Caco-2 (cell line): Measurements from ENCODE around the gene TBKBP1. TPM values are rescaled to one million over a fixed set of nuclear protein-coding genes. Genes with fewer than 3 reads are reported as not detected.

ENCODE experiments used
- BruUV-seq: library from RNA; stranded (reverse); fragments of 400-500 nt; replicated peaks from 2 replicates; lab custom pipeline; 2021; lab: Mats Ljungman, UMichigan
- CTCF ChIA-PET: fragments of 300-600 bp; sonication (Branson Sonifier 250); formaldehyde crosslinking; loops from one replicate; lab custom pipeline; 2022; ENCODE audit warnings: antibody characterized with exemption; lab: Charles Lee
- POLR2A ChIA-PET: fragments of 300-600 bp; sonication (Branson Sonifier 250); formaldehyde crosslinking; loops from one replicate; lab custom pipeline; 2022; ENCODE audit warnings: antibody characterized with exemption; lab: Charles Lee
- DNase-seq, 2 experiments: peaks; one replicate each; pipeline versions ENCODE4 v3.0.0 to v3.0.0-alpha.2; 2020 to 2022
- H3K27me3 ChIP-seq: replicated peaks from 2 replicates; pipeline ENCODE4 v1.6.0; 2011; ENCODE audit warnings: low read length; ENCODE audit not compliant: control insufficient read depth, insufficient read depth
- H3K36me3 ChIP-seq: 2 replicates; pipeline ENCODE4 v1.5.1; 2011; ENCODE audit warnings: low read length; ENCODE audit not compliant: control insufficient read depth, insufficient read depth
- H3K4me1 ChIP-seq: fragments of 250-450 bp; sonication (Bioruptor Pico); 2 replicates; pipeline ENCODE4 v1.5.1; 2020; ENCODE audit warnings: mild to moderate bottlenecking
- H3K4me3 ChIP-seq: 2 replicates; pipeline ENCODE4 v1.5.1; 2011; ENCODE audit warnings: low read depth, mild to moderate bottlenecking, control low read depth, low read length
- H3K9me3 ChIP-seq: fragments of 250-450 bp; sonication (Bioruptor Pico); 2 replicates; pipeline ENCODE4 v1.5.1; 2020; ENCODE audit warnings: mild to moderate bottlenecking, moderate library complexity
- H3K27ac Mint-ChIP-seq: one replicate; pipeline ENCODE4 v1.8.0; 2022; ENCODE audit warnings: mixed read lengths; ENCODE audit not compliant: unreplicated experiment
- H3K27me3 Mint-ChIP-seq: one replicate; pipeline ENCODE4 v1.8.0; 2022; ENCODE audit warnings: mixed read lengths; ENCODE audit not compliant: insufficient read depth, unreplicated experiment
- H3K36me3 Mint-ChIP-seq: one replicate; pipeline ENCODE4 v1.8.0; 2022; ENCODE audit warnings: mild to moderate bottlenecking, mixed read lengths; ENCODE audit not compliant: insufficient read depth, unreplicated experiment
- H3K4me1 Mint-ChIP-seq: one replicate; pipeline ENCODE4 v1.8.0; 2022; ENCODE audit warnings: low read depth, mixed read lengths; ENCODE audit not compliant: unreplicated experiment
- H3K4me3 Mint-ChIP-seq: one replicate; pipeline ENCODE4 v1.8.0; 2022; ENCODE audit warnings: mild to moderate bottlenecking, moderate library complexity, mixed read lengths; ENCODE audit not compliant: unreplicated experiment
- H3K9me3 Mint-ChIP-seq: one replicate; pipeline ENCODE4 v1.8.0; 2022; ENCODE audit warnings: mixed read lengths; ENCODE audit not compliant: unreplicated experiment
- intact Hi-C: fragments of 100-400 bp; cut with micrococcal nuclease; formaldehyde crosslinking; loops from one replicate; pipeline ENCODE4 v1.10.0; 2022; ENCODE audit not compliant: unreplicated experiment
- total RNA-seq: library from RNA; stranded (reverse); gene quantifications from 2 replicates; pipeline ENCODE4 v1.2.3, GENCODE V29; 2022
- TF ChIP-seq, protein P1 (sequence below), 2 experiments: fragments of 200-600 bp in 1 of 2; IDR thresholded peaks; 1 replicate in 1 of 2; 2 replicates in 1 of 2; pipeline versions ENCODE4 v1.5.1 to v1.8.0; 2011 to 2022; ENCODE audit warnings: antibody characterized with exemption in 1 of 2, control low read depth in 1 of 2, inconsistent platforms in 1 of 2, low read depth in 1 of 2, low read length in 1 of 2, mild to moderate bottlenecking in 1 of 2, moderate library complexity in 1 of 2; ENCODE audit not compliant: insufficient read depth in 1 of 2, severe bottlenecking in 1 of 2, unreplicated experiment in 1 of 2

TBKBP1 gene
- total RNA-seq, 1 experiment from 2014 or later = 27.4 TPM

DNA sequence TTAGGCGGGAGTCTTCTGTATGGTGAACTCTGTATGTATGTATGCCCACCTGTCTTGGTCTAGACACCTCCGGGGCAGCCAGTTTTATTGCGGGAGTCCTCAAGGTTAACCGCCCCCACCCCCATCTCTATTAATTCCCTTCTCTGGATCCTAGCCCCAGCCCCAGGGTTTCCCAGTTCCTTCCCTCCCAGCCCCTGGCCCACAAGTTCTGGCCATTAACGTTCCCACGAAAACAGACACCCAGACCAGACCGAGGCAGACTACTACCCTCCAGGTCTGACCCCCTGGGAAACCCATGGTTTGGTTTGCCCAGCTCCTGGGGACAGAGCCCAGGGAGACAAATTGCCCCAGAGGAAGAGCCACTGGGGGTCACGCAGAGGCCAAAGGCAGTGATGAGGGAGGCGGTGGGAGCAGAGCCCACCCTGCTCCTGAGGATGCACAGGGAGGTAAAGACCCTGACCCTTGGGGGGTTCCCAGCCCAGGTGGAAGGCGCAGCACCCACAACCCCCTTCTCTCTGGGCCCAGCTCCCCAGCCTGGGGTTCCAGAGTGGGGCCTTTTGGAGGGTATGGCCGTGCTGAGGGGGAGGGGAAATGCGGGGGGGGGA is 8.5 kb downstream of the TBKBP1 start:
- ChIA-PET POLR2A (no interaction called here), CTCF (no interaction called here)
- intact Hi-C loops = no loop called here
- Mint-ChIP-seq H3K27me3 (no peaks in the 10 kb centered on the region), H3K9me3 (no peaks in the 10 kb centered on the region), H3K4me3 (no peak overlapping the region), H3K36me3 (peaks cover under 1% of the 10 kb centered on the region), H3K4me1 (peaks cover 7% of the 10 kb centered on the region), H3K27ac (no peak overlapping the region)
- Histone ChIP-seq H3K36me3 (no peaks in the 10 kb centered on the region), H3K4me1 (no peaks in the 10 kb centered on the region), H3K27me3 (no peaks in the 10 kb centered on the region), H3K9me3 (no peaks in the 10 kb centered on the region), H3K4me3 (no peak overlapping the region)
- BruUV-seq = no TSS peak
- no peak for DNase-seq
- TF ChIP-seq, protein P1, sequence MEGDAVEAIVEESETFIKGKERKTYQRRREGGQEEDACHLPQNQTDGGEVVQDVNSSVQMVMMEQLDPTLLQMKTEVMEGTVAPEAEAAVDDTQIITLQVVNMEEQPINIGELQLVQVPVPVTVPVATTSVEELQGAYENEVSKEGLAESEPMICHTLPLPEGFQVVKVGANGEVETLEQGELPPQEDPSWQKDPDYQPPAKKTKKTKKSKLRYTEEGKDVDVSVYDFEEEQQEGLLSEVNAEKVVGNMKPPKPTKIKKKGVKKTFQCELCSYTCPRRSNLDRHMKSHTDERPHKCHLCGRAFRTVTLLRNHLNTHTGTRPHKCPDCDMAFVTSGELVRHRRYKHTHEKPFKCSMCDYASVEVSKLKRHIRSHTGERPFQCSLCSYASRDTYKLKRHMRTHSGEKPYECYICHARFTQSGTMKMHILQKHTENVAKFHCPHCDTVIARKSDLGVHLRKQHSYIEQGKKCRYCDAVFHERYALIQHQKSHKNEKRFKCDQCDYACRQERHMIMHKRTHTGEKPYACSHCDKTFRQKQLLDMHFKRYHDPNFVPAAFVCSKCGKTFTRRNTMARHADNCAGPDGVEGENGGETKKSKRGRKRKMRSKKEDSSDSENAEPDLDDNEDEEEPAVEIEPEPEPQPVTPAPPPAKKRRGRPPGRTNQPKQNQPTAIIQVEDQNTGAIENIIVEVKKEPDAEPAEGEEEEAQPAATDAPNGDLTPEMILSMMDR (IDR thresholded peaks at IDR 0.05; ENCODE audit: insufficient read depth in 1 of 2, low read depth in 1 of 2, low read length in 1 of 2, severe bottlenecking in 1 of 2, unreplicated experiment in 1 of 2) = no peak

- Histone ChIP-seq H3K4me1 (no peaks in the 10 kb centered on the region), H3K36me3 (no peaks in the 10 kb centered on the region), H3K4me3 (no peak overlapping the region), H3K27me3 (no peaks in the 10 kb centered on the region), H3K9me3 (no peaks in the 10 kb centered on the region)
- TF ChIP-seq, protein P1 (IDR thresholded peaks at IDR 0.05; ENCODE audit: insufficient read depth in 1 of 2, low read depth in 1 of 2, low read length in 1 of 2, severe bottlenecking in 1 of 2, unreplicated experiment in 1 of 2) = no peak
- peaks cover 7% of the 10 kb centered on the region for H3K4me1 Mint-ChIP-seq
- no peak overlapping the region for H3K27ac Mint-ChIP-seq
- no peaks in the 10 kb centered on the region for H3K9me3 Mint-ChIP-seq
- intact Hi-C loops = no loop called here
- POLR2A ChIA-PET = no interaction called here
- no peaks in the 10 kb centered on the region for H3K27me3 Mint-ChIP-seq
- CTCF ChIA-PET = interaction anchor here (0.5 kb wide), 1 partner anchor 58 kb away, joined by 5 read pairs; no protein-coding TSS in a partner anchor
- no TSS peak for BruUV-seq
- H3K36me3 Mint-ChIP-seq = no peaks in the 10 kb centered on the region
- no peak for DNase-seq
- H3K4me3 Mint-ChIP-seq = no peak overlapping the region
Measured at GRCh38 chr17:47703191-47703591, 9.2 kb downstream of the TBKBP1 start.

DNA sequence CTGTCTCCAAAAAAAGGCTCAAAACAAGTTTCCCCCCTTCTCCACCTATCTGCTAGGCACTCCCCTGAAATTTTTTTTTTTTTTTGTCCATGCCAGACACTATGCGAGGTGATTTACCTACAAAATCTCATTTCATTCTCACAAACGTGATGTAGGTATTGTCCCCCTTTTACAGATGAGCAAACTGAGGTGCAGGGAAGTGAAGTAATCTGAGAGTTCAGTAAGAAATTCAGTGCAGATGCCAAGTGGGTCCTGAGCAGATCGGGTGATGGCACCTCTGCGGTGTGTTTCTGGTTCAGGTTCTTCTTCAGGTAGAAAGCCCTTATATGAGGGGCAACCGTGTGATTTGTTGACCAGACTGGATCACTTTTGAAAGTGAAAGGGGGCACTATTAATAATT is 9.7 kb downstream of the TBKBP1 start:
- H3K27ac Mint-ChIP-seq = no peak overlapping the region
- no peak for DNase-seq
- H3K4me1 ChIP-seq = no peaks in the 10 kb centered on the region
- H3K4me3 Mint-ChIP-seq = no peak overlapping the region
- H3K27me3 ChIP-seq = no peaks in the 10 kb centered on the region
- no TSS peak for BruUV-seq
- TF ChIP-seq, protein P1 (IDR thresholded peaks at IDR 0.05; ENCODE audit: insufficient read depth in 1 of 2, low read depth in 1 of 2, low read length in 1 of 2, severe bottlenecking in 1 of 2, unreplicated experiment in 1 of 2) = no peak
- H3K9me3 Mint-ChIP-seq = no peaks in the 10 kb centered on the region
- no peaks in the 10 kb centered on the region for H3K27me3 Mint-ChIP-seq
- H3K36me3 ChIP-seq = no peaks in the 10 kb centered on the region
- intact Hi-C loops = no loop called here
- H3K4me3 ChIP-seq = no peak overlapping the region
- ChIA-PET POLR2A (no interaction called here), CTCF (interaction anchor here (0.6 to 1.4 kb wide), 3 partner anchors 29 to 95 kb away, joined by 3 to 6 read pairs (median 4); partner anchors contain the start of gene TBX21)
- no peaks in the 10 kb centered on the region for H3K9me3 ChIP-seq
- H3K4me1 Mint-ChIP-seq = peaks cover 4% of the 10 kb centered on the region
- H3K36me3 Mint-ChIP-seq = no peaks in the 10 kb centered on the region
